Gastroesophageal sphincter (tissue), 3 donors: ENCODE measurements around the gene PLEKHD1.

Experiments used
- CTCF ChIP-seq, 4 experiments: fragments of 200-600 bp in 2 of 4; fragments of 450-650 bp in 2 of 4; sonication (generic) in 1 of 4; IDR thresholded peaks; one replicate each; pipeline ENCODE4 v1.5.1; 2017 to 2019; ENCODE audit warnings: antibody characterized with exemption in 4 of 4, mild to moderate bottlenecking in 2 of 4, moderate library complexity in 2 of 4
- POLR2A ChIP-seq, 2 donors: fragments of 450-650 bp; IDR thresholded peaks; one replicate each; pipeline ENCODE4 v1.6.1; 2017; ENCODE audit warnings: antibody characterized with exemption in 2 of 2, mild to moderate bottlenecking in 2 of 2, moderate library complexity in 1 of 2

GRCh38 chr14:69489495-69489894 lies 5.0 kb downstream of the PLEKHD1 start:
- no peak for TF ChIP-seq CTCF (IDR thresholded peaks at IDR 0.05)
- TF ChIP-seq POLR2A (IDR thresholded peaks at IDR 0.05): no peak
